Hematopoietic multipotent progenitor cell treated with erythropoietin and hydrocortisone succinate and interleukin-3 and kit ligand, for 4 days (in vitro differentiated cells): Measurements from ENCODE around the gene FABP7.

ENCODE experiments used
- DNase-seq: peaks from one replicate; pipeline ENCODE4 v3.0.0-alpha.2; 2015

Gene FABP7

DNA sequence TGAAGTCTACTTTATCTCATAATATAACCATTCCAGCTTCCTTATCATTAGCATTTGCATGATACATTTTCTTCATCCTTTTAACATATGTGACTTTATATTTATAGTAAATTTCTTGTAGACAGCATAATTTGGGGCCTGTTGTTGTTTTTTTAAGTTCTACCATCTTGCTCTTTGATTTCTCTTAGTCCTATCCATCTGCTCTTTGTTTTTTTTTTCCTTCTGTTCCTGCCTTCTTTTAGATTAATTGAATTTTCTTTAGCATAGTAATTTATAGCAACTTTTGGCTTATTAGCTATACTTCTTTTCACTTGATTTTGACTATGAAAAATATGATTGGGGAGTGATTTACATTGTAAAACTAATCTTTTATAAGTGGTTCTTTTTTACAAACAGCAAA, 19.2 kb upstream of the FABP7 start:
- DNase-seq = no peak

- DNase-seq = no peak
These were observed 13.3 kb upstream of the FABP7 start for GRCh38 chr6:122766256-122766655.

- peak; percentile 80 for DNase-seq
These were observed 8.5 kb upstream of the FABP7 start for GRCh38 chr6:122770835-122771601.

DNA sequence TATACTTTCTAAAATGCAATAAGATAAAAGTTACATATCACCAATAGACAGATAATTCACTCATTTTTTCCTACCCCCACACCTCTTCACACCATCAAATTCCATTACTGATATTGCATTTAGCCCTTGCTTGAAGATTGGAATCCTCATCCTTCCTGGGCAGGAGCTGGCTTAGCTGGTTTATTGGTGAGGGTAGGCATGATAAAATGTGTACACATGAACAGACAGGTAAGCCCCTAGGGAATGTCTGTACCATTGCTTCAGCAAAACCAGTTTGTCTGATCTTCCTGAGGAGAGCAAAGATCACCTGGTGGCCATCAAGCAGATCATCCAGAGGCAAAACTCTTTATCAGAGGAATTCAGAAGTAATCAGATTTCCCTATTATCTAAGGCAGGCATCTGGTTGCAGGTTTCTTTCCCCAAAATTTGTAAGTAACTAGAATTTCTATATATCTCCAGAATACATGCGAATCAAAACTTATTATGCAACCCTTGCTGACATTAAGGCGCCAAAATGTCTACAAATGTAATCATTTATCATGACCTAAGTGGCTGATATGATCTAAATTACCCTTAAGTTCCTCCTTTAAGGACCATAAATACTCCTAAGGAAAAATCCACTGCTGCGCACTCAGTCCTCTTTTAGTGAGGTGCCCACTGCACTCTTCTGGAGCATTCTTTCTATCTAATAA, 6.6 kb upstream of the FABP7 start:
- DNase-seq = no peak

- DNase-seq = no peak
These were observed 3.5 kb upstream of the FABP7 start for GRCh38 chr6:122775975-122776374.

DNA sequence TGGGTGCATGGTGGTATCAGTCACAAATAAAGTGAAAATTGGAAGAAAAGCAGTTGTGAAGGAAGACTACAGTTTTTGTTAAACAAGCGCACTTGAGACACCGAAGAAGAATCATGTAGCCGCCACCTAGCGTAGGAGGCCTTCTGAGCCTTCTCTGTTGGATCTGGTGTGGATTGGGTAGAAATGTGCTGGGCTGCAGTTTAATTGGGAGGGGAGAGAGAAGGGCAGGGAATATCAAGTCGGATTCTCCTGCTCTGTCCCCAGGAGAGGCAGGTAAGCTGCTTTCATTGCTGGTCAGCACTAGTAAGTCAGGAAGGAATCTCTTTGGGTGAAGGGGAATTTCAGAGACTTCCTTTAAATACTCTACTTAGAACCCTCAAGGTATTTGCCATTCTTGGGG, 1.2 kb upstream of the FABP7 start:
- DNase-seq = no peak

DNA sequence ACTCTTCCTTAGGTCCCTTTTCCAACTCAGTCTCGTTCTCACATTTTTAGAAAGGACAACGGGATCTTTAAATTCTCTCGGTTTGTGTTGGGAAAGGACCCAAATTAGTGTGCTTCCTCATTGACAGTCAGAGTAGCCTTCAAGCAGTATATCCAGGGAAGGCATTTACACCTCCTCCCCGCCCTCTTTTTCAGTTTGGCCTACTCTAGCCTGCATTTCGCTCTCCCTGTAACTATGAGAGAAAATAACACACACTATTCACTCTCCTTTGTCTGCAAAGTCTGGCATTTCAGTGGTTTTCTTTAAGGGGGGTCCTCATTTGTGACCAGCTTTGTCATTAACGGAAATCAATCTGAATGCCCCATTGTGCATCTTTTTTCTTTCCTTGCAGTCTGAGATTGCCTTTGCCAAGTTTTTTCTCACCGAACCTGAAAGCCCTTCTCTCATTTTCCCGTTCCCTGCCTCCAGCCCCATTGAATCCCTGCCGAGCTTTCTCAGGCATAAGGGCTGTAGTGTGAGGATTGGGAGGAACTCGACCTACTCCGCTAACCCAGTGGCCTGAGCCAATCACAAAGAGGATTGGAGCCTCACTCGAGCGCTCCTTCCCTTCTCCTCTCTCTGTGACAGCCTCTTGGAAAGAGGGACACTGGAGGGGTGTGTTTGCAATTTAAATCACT, 393 bp upstream of the FABP7 start:
- no peak for DNase-seq

- no peak for DNase-seq
These were observed 598 bp downstream of the FABP7 start for GRCh38 chr6:122780114-122780513.

GRCh38 chr6:122781716-122782115, 2.2 kb downstream of the FABP7 start:
- no peak for DNase-seq

DNA sequence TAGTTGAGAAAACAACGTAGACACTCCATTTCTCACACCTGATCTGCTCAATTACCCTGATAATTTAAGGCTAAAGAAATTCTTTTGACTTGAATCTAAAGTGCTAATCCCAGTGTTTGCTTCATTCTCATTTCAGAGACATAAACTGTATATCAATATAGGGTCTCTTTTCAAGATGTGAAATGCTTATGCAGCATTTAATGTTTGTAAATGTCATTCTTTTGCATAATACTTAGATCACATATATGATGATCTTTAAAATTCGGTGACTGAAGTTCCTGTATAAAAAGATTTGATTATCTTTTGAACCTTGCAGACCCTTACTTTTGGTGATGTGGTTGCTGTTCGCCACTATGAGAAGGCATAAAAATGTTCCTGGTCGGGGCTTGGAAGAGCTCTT, 3.9 kb downstream of the FABP7 start:
- no peak for DNase-seq

DNA sequence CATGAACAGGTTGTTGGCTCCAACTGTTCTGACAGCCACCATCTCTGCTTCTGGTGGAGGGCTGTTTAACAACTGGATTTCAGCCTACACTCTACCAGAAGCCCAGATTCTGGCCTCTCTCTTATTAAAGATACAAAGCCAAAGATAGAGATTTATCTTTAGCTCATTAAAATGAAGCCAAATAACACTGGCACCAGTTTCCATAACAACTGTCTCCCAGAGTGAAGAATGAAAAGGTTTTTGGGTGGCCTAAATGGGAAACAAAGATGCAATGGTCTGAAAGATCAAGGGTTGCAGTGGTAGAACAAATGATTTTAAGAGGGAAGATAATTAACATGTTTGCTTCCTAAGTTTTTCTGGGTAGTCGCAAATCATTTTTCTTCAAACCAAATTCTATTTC, 6.4 kb downstream of the FABP7 start:
- no peak for DNase-seq

DNA sequence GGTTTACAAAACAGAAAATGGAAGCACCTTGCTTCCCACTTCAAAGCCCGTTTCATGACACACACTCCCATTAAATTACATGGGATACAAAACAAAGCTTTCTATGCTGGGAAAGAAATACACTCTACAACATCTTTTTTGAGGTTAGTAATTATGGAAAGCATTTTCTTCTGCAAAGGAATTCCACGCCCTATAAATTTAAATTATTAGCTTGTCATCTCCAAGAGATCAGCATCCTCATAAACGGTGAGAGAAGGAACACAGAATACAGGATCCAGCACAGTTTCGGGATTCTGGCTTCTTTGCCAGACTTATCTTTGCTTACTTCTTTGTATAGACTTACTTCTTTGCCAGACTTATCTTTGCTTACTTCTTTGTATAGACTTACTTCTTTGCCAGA, 8.2 kb downstream of the FABP7 start:
- no peak for DNase-seq

GRCh38 chr6:122788208-122788607, 8.7 kb downstream of the FABP7 start:
- no peak for DNase-seq

DNA sequence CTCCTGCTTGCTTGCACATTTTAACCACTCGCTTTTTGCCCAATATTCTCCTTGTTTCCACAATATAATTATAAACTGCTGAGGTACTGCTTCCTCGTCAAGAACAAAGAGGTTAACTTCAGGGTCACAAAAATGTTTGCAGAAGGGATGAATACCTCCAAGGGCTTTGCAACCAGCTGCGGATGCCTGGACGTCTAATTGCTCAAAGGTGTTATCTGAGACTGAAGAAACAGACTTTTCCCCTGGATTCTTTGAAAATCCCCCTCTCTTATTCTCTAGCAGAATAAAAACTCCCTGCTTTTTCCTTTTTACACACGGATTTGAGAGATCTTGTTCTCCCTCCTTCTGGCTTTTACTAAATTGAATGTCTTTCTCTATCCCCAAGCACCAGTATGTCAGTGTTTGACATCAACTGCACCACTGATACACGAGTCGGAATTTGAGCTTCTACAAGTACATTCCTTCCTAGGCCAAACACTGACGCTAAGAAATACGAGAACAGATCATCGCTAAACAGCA, 9.2 kb downstream of the FABP7 start:
- no peak for DNase-seq

- DNase-seq = peak; percentile 55
These were observed 9.9 kb downstream of the FABP7 start, which contains the start of gene SMPDL3A for GRCh38 chr6:122789182-122790027. Gene SMPDL3A, plus strand, starts transcription at chr6:122789258. Its CDS starts 89 bp downstream, at chr6:122789347.

GRCh38 chr6:122790028-122790422, 10.5 kb downstream of the FABP7 start:
- no peak for DNase-seq

DNA sequence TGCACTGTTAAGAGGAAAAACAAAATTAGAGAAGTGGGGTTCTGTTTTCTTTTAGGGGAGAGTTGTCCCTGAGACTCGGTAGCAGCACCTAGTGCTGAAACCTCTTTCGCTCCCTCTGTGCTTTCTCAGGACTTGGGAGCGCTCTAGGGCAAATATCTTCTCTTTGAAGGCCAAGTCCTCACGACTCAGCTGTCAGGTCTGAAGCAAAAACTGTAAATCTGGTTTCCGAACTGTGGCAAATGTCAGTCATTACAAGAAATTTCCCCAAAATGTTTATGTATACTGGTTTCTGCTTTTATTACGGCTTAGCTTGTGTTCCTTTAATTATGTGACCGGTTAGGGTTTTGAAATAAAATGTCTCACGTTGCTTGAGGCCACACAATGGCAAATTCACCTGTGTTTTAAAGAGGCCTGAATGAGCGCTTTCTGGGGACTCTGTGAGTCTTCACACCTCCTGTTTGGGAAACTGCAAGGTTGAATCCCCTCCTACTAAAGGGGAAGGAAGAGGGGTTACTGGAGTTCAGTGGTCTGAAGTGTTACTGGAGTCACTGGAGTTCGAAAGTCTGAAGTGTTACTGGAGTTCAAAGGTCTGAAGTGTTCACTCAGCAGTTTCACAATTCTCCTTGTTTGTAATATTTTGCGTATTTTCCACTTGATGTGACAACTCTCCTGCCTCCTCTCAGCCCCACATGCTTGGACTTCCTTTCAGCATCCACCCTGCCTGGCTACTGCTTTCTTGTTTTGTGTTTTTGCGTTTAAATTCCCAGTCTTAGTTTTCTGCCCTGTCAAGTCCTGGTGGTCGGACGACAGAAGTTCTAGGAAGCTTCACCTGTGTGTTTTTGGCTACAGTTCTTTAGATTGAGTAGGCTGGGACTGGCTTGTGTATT, 11.2 kb downstream of the FABP7 start:
- DNase-seq = peak; percentile 11

DNA sequence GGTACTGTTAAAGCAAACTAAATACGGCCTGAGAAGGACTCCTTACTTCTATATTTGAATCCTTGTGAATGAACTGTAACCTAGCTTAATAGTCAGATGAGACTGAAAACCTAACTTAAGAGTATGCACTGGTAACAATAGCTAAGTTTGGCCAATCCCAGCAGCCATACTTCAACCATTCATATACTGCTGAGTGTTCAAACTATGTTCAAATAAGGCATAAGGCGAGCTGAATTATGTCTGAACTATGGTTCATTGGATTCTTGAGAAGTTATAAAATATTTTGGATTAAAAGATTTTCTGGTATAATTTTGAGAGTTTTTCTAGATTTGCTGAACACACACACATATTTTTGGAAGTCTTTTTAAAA, 11.8 kb downstream of the FABP7 start:
- no peak for DNase-seq

- no peak for DNase-seq
These were observed 13.2 kb downstream of the FABP7 start for GRCh38 chr6:122792766-122793165.

DNA sequence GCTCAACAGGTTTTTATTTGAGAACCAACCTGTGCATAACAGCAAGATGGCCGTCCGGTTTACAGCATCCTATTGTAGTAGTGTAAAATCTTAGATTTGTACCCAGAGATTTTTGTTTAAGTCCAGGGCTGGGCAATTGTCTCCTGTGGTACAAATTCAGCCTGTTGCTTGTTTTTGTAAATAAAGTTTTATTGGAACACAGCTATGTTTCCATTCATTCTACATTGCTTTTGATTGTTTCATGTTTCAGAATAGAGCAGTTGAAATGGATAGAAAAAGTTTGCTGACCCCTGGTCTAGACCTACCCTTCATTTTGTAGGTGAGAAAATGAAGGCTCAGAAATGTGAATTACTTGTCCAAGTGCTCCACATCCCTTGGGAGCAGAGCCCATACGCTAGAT, 18.0 kb downstream of the FABP7 start:
- no peak for DNase-seq

DNA sequence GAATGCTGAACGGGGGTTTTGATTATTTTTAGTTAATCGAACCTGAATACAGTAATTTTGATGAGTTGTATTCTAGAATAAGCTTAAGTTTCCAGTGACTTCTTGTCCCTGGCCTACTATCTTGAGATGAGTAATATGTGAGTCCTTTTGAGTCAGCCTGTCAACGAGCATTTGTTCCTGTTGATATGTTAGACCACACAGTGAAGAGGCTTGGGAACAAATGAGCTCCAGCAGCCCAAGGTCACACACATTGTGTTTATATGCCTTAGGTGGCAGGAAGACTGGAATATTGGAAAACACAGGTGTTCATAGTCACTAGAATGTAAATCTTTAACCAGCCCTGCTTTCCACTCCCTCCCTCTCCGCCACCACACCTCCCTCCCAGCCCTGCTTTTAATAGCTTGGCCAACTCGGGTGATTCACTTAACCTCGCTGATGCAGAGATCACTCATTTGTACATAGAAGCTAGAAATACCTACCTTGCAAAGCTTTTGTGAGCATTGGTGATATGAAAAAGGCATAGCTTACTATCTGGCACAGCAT, 18.7 kb downstream of the FABP7 start:
- no peak for DNase-seq
